COLO829 (cell line): ENCODE results near the gene NCKAP5L.

Experiments
- DNase-seq: peaks from one replicate; pipeline ENCODE4 v3.0.0; 2012; ENCODE audit warnings: low spot score

Gene NCKAP5L

DNA sequence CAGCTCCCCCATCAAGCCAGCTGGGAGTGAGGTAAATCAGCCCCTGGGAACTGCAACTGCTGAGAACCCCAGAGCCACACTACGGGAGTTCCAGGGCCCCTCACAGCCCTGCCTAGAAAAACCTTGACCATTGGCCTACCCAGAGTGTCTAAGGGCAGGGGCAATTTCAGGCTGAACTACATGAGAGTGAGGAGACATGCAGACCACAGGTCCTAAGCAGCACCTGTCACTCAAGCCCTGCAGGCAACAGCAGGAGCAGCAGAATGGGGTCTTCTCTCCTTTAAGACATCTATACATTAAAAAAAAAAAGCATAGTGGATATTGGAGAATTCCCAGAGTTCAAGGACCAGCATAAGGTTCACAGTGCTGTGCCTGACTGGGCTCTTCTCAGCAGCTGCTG is 4.9 kb downstream of the NCKAP5L start:
- DNase-seq: no peak

DNA sequence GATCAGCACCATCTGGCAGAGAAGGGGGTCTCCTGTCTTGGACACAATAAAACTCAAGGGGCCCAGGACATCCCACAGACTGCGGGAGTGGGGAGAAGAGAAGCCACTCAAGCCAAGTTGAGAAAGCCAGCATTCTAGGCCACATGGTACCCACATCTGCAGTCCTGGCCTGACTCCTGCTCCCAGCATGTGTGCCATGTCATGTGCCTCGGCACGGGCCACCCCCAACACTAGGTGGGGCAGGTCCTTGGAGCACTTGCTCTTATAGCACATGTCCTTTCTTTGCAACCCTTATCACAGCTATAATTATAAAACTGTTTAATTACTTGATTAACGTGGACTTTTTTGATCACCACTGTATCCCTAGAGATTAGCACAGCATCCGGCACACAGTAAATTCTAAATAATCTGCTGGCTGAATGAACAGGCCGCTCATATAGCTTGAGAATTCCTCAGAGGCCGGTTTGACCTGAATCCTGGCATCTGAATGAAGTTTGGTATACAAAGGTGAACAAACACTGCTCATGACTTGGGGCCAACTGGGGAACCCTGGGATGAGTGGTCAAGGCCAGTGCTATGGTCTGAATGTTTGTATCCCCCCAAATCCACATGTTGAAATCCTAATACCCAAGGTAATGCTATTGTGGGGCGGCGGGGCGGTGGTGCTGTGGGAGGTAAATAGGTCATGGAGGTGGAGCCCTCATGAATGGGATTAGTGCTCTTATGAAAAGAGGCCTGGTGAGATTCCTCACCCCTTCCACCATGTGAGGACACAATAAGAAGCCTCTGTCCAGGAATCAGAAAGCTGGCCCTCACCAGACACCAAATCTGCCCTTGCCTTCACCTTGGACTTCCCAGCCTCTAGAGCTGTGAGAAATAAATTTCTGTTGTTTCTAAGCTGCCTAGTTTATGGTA is 6.6 kb downstream of the NCKAP5L start:
- no peak for DNase-seq

DNA sequence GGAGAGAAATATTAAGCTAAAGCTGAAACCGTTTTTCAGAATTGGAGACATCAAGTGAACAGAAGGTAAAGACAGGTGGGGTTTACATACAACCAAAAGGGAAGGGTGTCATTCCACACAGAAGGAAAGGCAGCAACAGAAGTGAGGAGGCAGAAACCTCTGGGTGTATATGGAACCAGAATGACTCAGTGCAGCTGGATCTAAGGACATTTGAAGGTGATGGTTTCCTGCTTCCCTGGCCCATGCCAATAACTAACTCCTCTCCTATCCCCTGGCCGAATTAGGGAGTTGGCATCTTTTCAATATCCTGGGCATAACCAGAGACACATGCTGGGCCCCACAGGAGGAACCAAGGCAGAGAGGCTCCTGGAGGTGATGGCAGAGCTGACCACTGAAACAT is 8.4 kb downstream of the NCKAP5L start:
- no peak for DNase-seq

DNA sequence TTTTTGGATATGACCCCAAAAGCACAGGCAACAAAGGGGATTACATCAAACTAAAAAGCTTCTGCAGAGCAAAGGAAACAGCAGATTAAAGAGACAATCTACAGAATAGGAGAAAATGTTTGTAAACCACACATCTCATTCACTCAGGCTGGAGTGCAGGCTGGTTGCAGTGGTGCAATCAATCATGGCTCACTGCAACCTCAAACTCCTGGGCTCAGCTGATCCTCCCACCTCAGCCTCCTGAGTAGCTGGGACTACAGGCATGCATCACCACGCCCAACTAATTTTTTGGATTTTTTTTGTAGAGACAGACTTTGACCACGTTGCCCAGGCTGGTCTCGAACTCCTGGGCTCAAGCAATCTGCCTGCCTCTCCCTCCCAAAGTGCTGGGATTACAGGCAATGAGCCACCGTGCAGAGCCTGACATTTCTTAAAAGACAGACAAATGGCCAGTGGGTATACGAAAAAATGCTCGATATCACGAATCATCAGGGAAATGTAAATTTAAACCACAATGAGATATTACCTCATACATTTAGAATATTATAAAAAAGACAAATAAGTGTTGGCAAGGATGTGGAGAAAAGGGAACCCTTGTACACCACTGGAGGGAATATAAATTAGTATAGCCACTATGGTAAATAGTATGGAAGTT is 9.8 kb downstream of the NCKAP5L start:
- DNase-seq: no peak

DNA sequence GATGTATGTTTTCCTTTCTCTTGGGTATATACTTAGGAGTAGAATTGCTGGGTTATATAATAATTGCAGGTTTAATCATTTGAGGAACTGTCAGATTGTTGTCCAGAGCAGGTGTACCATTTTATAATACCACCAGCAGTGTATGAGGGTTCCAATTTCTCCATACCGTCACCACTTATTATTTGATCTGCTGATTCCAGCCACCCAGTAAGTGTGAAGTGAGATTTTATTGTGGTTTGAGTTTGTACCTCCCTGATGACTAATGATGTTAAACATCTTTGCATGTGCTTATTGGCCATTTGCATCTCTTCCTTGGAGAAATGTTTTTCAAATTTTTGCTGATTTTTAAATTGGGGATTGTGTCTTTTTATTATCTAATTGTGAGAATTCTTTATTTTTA is 15.1 kb downstream of the NCKAP5L start:
- DNase-seq: no peak

DNA sequence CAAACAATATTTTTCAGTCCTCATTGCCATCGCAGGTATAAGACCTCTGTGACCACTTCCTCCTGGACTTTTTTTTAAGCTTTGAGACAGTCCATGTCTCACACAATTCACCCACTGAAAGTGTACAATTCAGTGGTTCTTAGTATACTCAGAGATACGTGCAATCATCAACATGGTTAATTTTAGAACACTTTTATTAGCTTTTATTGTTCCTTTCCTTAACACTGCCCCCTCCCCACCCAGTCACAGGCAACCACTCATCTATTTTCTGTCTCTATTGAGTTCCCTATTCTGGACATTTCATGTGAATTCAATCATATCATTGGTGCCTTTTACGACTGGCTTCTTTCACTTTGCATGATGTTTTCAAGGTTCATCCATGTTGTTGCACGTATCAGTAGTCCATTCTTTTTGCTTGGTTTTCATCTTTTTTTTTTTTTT is 16.2 kb downstream of the NCKAP5L start:
- no peak for DNase-seq

DNA sequence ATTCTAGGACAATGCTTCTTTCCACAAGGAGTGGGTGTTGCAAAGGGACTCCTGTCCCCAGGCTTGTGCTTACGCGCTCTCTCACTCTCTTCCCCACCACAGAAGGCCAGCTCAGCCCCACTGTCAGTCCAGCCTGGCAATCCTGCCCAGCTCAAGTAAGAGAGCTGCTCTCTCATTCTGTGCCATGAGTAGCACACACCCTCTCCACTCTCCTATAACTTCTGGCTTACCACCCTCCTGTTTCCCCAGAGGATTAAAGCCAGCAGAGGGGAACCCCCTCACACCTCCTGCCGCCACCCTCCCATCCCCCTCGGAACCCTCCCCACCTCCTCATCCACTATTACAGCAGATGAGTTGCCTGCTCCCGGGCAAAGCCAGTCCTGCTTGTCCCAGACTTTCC is 17.1 kb downstream of the NCKAP5L start:
- no peak for DNase-seq

DNA sequence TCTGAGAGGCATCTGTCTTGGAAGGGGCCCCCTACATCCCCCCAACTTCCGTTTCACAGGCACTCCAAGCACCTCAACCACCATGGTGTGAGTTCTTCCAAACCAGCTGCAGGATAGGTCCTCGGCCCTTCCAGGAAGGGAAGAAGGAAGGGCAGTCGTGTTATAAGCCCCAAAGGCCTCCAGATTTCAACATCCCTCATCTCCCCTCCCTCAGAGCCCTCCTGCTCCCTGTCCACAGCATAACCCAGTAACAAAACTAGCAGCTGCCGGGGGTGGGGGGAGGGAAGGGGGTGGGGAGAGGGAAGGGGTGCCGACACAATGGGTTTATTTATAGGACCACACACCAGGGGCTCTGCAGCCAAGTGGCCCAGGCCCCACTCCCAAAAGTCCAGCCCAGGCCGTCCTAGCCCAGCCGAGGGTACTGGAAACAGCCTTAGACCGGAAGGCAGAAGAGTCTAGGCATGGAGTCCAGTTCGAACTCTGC is 18.3 kb downstream of the NCKAP5L start:
- no peak for DNase-seq

DNA sequence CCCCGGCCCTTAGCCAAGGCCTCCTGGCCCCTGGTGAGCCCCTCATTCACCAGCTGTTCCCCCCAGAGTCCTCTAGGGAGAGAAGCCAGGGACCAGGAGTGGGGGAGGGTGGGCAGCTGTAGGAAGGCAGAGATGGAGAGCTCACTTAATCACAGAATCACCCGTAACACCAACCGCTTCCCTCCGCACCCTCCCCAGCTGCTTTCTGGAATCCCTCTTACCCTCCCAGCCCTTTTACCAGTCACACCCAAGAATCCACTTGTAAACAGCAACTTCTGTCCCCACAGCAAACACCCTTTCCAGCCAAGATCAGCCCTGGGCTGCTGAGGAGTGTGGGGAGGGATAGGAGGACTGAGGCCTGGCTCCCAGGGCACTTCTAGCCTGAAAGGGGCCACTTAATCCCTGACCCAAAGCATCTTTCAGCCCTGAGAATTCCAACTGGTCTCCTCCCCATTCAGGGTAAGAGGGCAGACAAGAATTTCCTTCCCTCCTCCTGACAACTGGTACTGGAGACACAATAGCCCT is 18.8 kb downstream of the NCKAP5L start:
- no peak for DNase-seq

DNA sequence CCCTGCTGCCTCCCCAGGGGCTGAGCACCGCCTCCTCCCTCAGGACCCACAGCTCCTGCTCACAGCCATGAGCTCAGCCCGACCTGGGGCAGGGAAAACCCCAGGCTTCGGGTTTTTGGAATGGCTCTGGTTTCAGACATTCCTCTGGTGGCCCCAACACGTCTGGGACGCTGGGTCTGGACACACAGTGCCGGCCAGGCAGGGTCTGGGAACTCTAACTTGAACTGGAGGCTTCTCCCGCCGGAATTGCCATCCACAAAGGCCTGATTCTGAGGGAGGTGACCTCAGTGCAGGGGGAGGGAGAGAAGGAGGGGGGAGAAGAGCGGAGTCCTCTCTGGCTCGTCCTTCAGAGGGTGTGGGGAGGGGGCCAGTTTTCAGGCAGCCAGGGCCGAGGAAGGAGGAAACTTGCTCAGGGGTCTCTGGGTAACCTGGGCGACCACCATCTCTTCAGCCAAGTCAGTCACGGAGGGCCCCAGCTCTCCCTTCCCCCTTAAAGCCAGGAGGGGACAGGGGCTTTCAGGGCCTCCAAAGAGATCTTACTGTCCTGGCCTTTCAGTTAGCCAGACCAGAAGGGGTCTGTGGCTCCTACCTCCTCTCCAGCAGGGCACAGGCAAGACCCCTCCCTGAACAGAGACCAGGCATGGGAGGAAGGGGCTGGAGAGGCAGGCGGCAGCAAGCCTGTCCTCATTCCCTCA is 19.4 kb downstream of the NCKAP5L start:
- DNase-seq: no peak

DNA sequence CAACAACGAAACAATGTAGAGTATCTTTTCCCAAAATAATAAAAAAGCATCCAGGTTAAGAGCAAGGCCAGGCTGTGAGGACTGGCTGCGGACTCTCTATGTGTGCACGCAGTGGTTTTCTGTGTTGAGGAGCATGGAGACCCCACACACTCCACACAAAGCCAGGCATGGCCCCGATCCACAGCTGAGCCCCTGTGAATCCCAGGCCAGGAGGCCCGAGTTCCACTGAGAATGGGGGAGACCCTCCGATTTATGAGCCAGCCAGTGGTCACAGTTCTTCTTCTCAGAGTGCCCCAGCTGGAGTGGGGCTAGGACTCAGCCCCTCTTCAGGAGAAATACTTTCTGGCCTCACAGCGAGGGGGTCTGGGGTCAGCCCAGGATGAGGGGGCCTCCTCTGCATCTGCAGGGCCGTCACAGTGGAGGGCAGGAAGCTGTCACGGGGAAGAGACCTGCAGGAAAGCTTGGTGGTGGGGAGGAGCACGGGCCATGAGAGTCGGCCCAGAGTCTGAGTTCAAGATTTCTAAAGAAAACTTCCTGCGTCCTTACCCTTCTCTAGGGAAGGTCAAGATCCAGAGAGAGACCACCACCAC is 20.1 kb downstream of the NCKAP5L start:
- DNase-seq: no peak

DNA sequence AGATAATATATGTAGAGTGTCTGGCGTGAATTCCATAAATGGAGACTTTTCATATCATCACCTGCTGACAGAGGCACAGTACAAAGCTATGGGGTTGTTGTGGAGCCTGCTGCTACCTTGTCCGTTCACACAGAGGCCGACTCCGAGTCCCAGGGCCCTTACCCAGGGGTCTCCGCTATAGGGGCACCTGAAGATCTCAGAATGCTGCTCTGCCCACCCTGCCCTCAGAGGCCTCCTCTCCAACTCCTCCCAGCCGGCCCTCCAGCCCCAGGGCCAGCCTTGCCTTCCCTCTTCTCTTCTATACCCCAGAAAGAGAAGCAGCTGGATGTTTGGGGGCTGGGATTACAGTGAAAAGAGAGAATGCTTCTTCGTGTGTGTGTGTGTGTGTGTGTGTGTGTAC is 21.3 kb downstream of the NCKAP5L start:
- DNase-seq: no peak

DNA sequence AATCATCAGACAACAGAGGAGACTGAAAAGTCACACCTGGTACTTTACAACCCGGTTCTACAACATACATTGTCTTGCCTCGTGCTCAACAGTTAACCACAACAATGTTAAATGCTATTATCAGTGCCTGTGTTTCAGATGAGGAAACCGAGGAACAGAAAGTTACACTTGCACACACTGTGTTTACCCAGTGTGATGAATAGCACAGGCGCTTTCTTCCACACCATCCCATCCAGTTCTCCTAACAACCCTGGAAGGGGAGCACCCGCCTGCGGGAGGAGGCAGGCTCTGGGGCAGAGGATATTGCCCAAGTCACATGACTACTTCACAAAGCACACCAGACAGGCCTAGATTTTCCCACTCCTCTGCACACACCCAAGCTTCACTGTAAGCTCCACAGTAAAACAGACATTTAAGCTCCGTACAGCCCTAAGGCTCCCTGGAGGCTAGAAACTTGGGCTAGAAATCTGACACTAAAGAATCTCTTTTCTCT is 21.8 kb downstream of the NCKAP5L start:
- DNase-seq: no peak

DNA sequence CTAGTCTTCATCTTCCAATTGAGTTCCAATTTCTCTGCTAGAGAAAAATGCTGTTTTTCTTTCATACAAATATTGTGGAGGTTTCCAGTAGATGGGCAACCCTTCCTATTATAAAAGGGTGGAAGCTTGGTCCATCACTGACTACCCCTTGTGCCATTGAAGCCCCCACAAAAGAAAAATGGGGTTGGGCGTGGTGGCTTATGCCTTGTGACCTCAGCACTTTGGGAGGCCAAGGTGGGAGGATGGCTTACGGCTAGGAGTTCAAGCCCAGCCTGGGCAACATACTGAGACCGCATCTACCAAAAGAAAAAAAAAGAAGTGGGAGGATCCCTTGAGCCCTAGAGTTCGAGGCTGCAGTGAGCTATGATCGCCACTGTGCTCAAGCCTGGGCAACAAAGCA is 22.8 kb downstream of the NCKAP5L start:
- DNase-seq: no peak

DNA sequence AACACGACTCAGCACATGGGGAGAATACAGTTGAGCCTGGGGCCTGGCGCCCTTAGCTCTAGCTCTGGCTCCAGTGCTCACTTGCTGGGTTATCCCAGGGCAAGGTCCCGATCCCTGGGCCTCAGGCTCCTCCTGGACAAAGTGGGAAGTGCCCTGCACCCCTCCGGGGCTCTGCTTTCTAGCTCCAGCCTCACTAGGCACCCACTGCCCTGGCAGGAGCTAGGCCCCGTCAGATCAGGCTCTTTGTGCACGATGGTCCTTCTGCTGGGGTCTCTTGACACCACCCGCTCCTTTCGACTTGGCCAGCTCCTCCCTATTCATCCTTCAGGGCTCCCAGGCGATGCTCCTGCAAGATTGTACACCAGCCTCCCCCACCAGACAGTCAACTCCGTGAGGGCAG is 23.4 kb downstream of the NCKAP5L start:
- DNase-seq: no peak

DNA sequence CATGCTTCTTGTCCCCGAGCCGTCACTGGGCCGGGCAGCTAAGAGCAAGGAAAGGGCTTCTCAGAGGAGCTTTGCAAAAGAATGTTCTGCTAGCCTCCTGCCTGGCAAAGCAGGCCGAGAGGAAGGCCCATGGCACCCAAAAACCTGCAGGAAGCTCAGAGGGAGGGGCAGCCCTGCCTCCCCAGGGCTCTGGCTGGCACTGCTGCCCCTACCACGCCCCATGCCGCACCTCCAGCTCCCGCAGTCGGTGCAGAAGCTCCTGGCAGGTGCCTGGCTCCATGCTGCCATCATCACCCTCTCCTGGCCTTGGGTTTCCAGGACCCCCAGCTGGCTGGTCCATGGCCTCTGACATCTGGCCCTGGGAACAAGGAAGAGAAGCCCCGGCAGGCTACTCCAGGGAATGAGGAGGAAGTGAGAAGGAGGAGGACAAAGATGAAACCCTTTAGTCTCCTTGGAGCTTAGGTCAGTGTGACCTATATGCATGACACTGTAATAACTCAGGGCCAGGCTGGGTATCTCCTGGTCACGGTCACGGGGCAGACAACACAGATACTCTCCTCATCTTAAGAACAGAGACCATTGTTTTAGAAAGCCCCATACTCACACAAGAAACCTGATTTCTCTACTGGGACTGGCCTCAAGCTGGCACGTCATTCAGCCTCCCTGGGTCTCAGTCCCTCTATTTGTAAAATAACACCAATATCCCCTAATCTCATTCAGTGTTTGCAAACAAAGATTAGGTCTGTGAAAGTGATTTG is 24.3 kb downstream of the NCKAP5L start:
- DNase-seq: peak; percentile 66

DNA sequence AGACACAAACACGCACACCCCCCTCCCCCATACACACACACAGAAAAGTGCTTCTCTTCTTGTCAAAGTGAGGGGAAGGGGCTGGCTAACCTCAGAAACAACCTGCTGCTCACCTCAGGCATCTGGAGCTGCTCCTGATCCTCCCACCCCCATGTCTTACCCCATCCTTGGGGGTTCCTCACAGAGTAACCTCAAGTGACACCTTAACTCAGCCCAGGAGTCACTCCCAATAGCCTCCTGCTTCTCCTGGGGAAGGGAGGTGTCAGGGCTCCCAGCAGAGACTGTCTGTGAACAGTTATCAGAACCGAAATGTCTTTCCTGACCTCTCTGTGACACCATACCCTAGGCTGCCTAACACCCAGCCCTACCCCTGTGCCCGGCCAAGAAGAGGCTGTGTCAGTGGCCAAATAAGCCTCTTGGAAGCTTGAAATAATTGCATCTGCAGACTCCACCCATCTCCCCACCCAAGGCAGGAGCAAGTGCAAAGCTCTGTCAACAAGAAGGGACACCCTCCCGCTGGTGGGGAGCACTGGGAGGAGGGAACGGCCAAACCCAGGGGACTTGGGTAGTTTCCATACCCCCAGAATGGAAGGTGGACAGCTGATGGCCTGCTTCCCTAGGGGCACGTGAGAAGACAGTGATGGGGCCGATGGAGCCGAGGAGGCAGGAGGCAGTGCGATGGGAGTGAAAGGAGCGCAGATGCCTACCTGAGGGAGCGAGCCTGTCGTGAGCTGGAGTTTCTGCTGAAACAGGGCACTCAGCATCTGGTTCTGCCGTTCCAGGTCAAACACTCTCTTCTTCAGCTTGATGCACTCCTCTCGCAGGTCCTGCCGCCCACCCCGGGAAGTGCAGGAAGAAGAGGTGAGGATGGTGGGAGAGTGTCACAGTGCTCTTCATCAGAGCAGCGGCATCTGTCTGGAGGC is 26.8 kb downstream of the NCKAP5L start:
- DNase-seq: no peak

DNA sequence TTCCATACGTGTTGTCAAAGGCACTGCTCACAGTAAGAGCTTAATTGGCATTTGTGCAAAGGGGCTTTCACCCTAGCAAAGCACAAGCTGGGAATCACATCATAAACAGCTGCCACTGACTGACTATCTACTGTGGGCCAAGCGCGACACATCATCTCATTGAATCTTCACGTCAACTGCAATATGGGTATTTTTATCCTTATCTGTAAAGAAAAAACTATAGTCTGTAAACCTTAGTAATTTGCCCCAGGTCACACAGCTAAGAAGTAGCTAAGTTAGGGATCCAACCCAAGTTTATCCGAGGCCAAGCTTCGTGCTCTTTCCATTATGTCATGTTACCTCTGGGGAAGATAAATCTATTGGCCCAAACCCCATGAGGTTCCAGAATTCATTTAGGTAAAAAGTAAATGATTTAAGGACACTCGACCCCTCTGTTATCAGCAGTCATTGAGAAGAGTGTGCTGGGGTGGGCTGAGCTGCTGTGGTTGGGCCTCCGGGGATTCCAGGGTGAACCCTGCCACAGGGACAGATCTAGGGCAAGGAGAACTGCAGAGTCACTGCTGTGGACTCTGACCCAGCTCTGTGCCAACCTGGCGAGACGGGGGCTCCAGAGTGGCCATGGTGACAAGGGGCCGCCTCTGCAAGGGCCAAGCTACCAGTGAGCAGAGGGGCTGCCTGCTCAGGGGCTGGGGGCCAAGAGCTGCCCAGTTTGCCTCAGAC is 27.6 kb downstream of the NCKAP5L start:
- DNase-seq: no peak

DNA sequence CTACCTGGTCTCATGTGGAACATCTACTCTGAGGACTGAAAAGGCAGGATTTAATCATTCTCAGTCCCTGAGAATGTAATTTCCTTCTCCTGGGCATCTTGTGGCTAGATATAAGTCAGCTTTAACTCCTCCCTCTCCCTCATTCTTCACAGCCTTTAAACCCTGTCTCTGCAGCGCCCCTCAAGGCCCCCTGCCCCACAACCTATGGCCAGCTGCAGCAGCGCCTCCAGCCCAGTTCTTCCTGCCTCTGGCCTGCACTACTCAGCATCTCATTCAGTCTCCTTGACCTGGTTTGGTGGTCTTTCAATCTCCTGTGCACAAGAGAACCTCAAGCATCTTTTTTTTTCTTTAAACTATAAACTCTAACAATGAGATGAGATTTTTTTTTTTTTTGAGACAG is 29.3 kb downstream of the NCKAP5L start:
- DNase-seq: no peak
